K562 (cell line): ENCODE measurements around the gene NSG2. TPM values are rescaled to one million over a fixed set of nuclear protein-coding genes. Genes with fewer than 3 reads are reported as not detected.

Experiments used
- ATAC-seq: fragments of 200-7000 bp; cut with Tn5 transposase; 3 replicates; pipeline ENCODE4 v1.9.1; 2020; ENCODE audit warnings: moderate library complexity
- BruUV-seq: library from RNA; stranded (reverse); fragments of 400-500 nt; replicated peaks from 2 replicates; lab custom pipeline; 2021; lab: Mats Ljungman, UMichigan
- CTCF ChIA-PET: fragments of 300-600 bp; formaldehyde crosslinking; extraction: SDS; loops from one replicate; lab custom pipeline; 2021; ENCODE audit warnings: low intra/inter-chr PET ratio; lab: Yijun Ruan, JAX
- POLR2A ChIA-PET: fragments of 300-600, 350-650 bp; sonication (Branson Sonifier 250); formaldehyde crosslinking; extraction: SDS; loops from one replicate; lab custom pipeline; 2021; ENCODE audit warnings: antibody characterized with exemption, inconsistent platforms; lab: Yijun Ruan, JAX
- DNase-seq, 4 experiments: peaks; one replicate each; pipeline versions ENCODE4 v3.0.0 to v3.0.0-alpha.2; 2011 to 2018; ENCODE audit warnings: low spot score in 3 of 4, mixed read lengths in 3 of 4; ENCODE audit errors: extremely low read depth in 1 of 4
- FAIRE-seq: peaks from 2 replicates; lab custom pipeline; 2011; peaks lifted over from hg19 to GRCh38; lab: Jason Lieb, UNC
- H2AFZ ChIP-seq: 2 replicates; pipeline ENCODE4 v1.6.0; 2011; ENCODE audit warnings: low read depth, low read length, control low read depth, inconsistent platforms
- H3K27ac ChIP-seq: fragments of 200-600 bp; 3 replicates; pipeline ENCODE4 v1.8.0; 2011; ENCODE audit warnings: low read depth, mild to moderate bottlenecking, control low read depth, inconsistent platforms, low read length, moderate library complexity, mixed read lengths; ENCODE audit errors: extremely low read depth
- H3K27me3 ChIP-seq, 2 experiments: fragments of 300-600 bp in 1 of 2; 2 replicates in 1 of 2; 3 replicates in 1 of 2; pipeline versions ENCODE4 v1.6.0 to v1.8.0; 2011; ENCODE audit warnings: inconsistent platforms in 2 of 2, low read length in 2 of 2, mild to moderate bottlenecking in 1 of 2, mixed read lengths in 1 of 2, moderate library complexity in 1 of 2; ENCODE audit not compliant: control insufficient read depth in 2 of 2, insufficient read depth in 2 of 2
- H3K36me3 ChIP-seq: fragments of 300-600 bp; 3 replicates; pipeline ENCODE4 v1.8.0; 2011; ENCODE audit warnings: mild to moderate bottlenecking, low read length, inconsistent platforms; ENCODE audit not compliant: control insufficient read depth, insufficient read depth
- H3K4me1 ChIP-seq, 2 experiments: fragments of 200-600 bp in 1 of 2; replicated peaks in 1 of 2; 2 replicates in 1 of 2; 3 replicates in 1 of 2; pipeline versions ENCODE4 v1.5.1 to v1.8.0; 2011; ENCODE audit warnings: inconsistent platforms in 2 of 2, low read length in 2 of 2, mild to moderate bottlenecking in 1 of 2, mixed read lengths in 1 of 2, moderate library complexity in 1 of 2; ENCODE audit not compliant: control insufficient read depth in 2 of 2, insufficient read depth in 2 of 2
- H3K4me2 ChIP-seq: 2 replicates; pipeline ENCODE4 v1.6.1; 2011; ENCODE audit warnings: low read length, control low read depth, inconsistent platforms, mixed read lengths; ENCODE audit not compliant: insufficient read depth
- H3K4me3 ChIP-seq: fragments of 200-600 bp; sonication (generic), shearing (Covaris generic); 2 replicates; pipeline ENCODE4 v1.5.1; 2016; ENCODE audit warnings: control low read depth, inconsistent platforms
- H3K79me2 ChIP-seq: fragments of 200-600 bp; 3 replicates; pipeline ENCODE4 v1.8.0; 2011; ENCODE audit warnings: low read length, inconsistent platforms; ENCODE audit not compliant: control insufficient read depth, insufficient read depth
- H3K9ac ChIP-seq, 2 experiments: 2 replicates each; pipeline versions ENCODE4 v1.6.0 to v1.6.1; 2011; ENCODE audit warnings: low read depth in 2 of 2, low read length in 2 of 2, control low read depth in 1 of 2, inconsistent platforms in 1 of 2, mild to moderate bottlenecking in 1 of 2, mixed read lengths in 1 of 2; ENCODE audit not compliant: insufficient read depth in 1 of 2
- H3K9me1 ChIP-seq: one replicate; pipeline ENCODE4 v1.6.0; 2011; ENCODE audit warnings: inconsistent platforms, mild to moderate bottlenecking, low read length, moderate library complexity; ENCODE audit not compliant: control insufficient read depth, insufficient read depth
- H3K9me3 ChIP-seq: replicated peaks from 2 replicates; pipeline ENCODE4 v1.5.1; 2011; ENCODE audit warnings: low read depth, low read length, inconsistent platforms; ENCODE audit not compliant: control insufficient read depth, insufficient read depth
- H4K20me1 ChIP-seq: replicated peaks from 2 replicates; pipeline ENCODE4 v1.6.1; 2011; ENCODE audit warnings: low read length, inconsistent platforms, mixed read lengths; ENCODE audit not compliant: control insufficient read depth, insufficient read depth
- ARNT ChIP-seq, 2 experiments: fragments of 450-650 bp; IDR thresholded peaks; 2 replicates each; pipeline ENCODE4 v1.6.1; 2016; ENCODE audit warnings: mild to moderate bottlenecking in 1 of 2
- ELF4 ChIP-seq: fragments of 450-650 bp; formaldehyde crosslinking; IDR thresholded peaks from 2 replicates; pipeline ENCODE4 v1.4.0; 2022; ENCODE audit warnings: missing genetic modification characterization
- EZH2 ChIP-seq: IDR thresholded peaks from 2 replicates; pipeline ENCODE4 v1.6.1; 2012; ENCODE audit warnings: low read depth, mild to moderate bottlenecking, inconsistent platforms, low read length, borderline replicate concordance
- MAFF ChIP-seq: IDR thresholded peaks from 2 replicates; pipeline ENCODE4 v1.6.1; 2012; ENCODE audit warnings: low read length, improper control_type of control experiment
- PBX2 ChIP-seq, 2 experiments: IDR thresholded peaks in 1 of 2; conservative IDR thresholded peaks in 1 of 2; 2 replicates each; pipeline ENCODE4 v1.6.1; 2016; ENCODE audit warnings: low read depth in 2 of 2, mild to moderate bottlenecking in 1 of 2, missing compliant biosample characterization in 1 of 2, missing genetic modification characterization in 1 of 2, moderate library complexity in 1 of 2
- PHF20 ChIP-seq: fragments of 450-650 bp; IDR thresholded peaks from 2 replicates; pipeline ENCODE4 v1.6.1; 2018; ENCODE audit not compliant: partially characterized antibody
- SIRT6 ChIP-seq: IDR thresholded peaks from one replicate; pipeline ENCODE4 v1.6.1; 2012; ENCODE audit warnings: low read depth, mild to moderate bottlenecking, control low read depth, inconsistent platforms, low read length, moderate library complexity
- SMC3 ChIP-seq: conservative IDR thresholded peaks from 2 replicates; pipeline ENCODE4 v1.6.1; 2011; ENCODE audit warnings: low read depth, low read length, improper control_type of control experiment; ENCODE audit not compliant: insufficient read depth
- TAF1 ChIP-seq: IDR thresholded peaks from 2 replicates; pipeline ENCODE4 v1.6.1; 2011; ENCODE audit warnings: mild to moderate bottlenecking, low read length, moderate library complexity; ENCODE audit not compliant: insufficient read depth, control insufficient read depth, severe bottlenecking; ENCODE audit errors: extremely low read depth
- XRCC5 ChIP-seq: fragments of 200-400 bp; formaldehyde crosslinking; IDR thresholded peaks from 2 replicates; pipeline ENCODE4 v1.6.1; 2017; ENCODE audit warnings: low read depth, mild to moderate bottlenecking, low read length
- ZFP91 ChIP-seq: sonication (generic); formaldehyde crosslinking; IDR thresholded peaks from 2 replicates; pipeline ENCODE4 v1.8.0; 2022; ENCODE audit warnings: mild to moderate bottlenecking, missing genetic modification reagents
- ZNF121 ChIP-seq: sonication (generic); formaldehyde crosslinking; conservative IDR thresholded peaks from 2 replicates; pipeline ENCODE4 v1.8.0; 2022; ENCODE audit warnings: missing genetic modification reagents
- ZNF444 ChIP-seq: fragments of 250-450 bp; sonication (Bioruptor Pico); IDR thresholded peaks from 2 replicates; pipeline ENCODE4 v1.4.0; 2020; ENCODE audit warnings: mild to moderate bottlenecking, moderate library complexity
- ZNF655 ChIP-seq: fragments of 250-450 bp; sonication (Bioruptor Pico); IDR thresholded peaks from 2 replicates; pipeline ENCODE4 v1.5.0; 2021
- ZNF695 ChIP-seq: fragments of 450-650 bp; formaldehyde crosslinking; IDR thresholded peaks from 2 replicates; pipeline ENCODE4 v1.4.0; 2020; ENCODE audit warnings: mild to moderate bottlenecking, moderate library complexity
- ZNF77 ChIP-seq: fragments of 250-450 bp; sonication (Bioruptor Pico); IDR thresholded peaks from 2 replicates; pipeline ENCODE4 v1.5.0; 2020
- ZNF79 ChIP-seq: fragments of 250-450 bp; sonication (Bioruptor Pico); IDR thresholded peaks from 2 replicates; pipeline ENCODE4 v1.4.0; 2020; ENCODE audit warnings: low read depth, mild to moderate bottlenecking, moderate library complexity
- WGBS: fragments of 100-300 bp; shearing (Covaris generic); methylation state at CpG from one replicate; pipeline ENCODE4 v1.1.6; 2016; ENCODE audit warnings: low coverage, mixed read lengths; ENCODE audit not compliant: insufficient coverage; ENCODE audit errors: missing lambda C conversion rate; 5-methylcytosine and 5-hydroxymethylcytosine counted together
- in situ Hi-C: fragments of 300-500 bp; cut with MboI; formaldehyde crosslinking; loops from 4 replicates; pipeline ENCODE4 v1.15.0; 2018; ENCODE audit warnings: inconsistent platforms, mixed read lengths
- intact Hi-C: fragments of 100-400 bp; cut with micrococcal nuclease; formaldehyde crosslinking; loops from 2 replicates; pipeline ENCODE4 v1.14.2; 2022
- polyA plus RNA-seq, 8 experiments: library from polyadenylated mRNA; depleted of rRNA in 4 of 8; stranded (reverse) in 5 of 8; unstranded in 3 of 8; fragments of >200 nt; fragmentation: Nextera tagmentation in 2 of 8; fragmentation: Illumina TruSeq in 1 of 8; extraction: Ambion mirVana in 2 of 8; extraction: Trizol in 1 of 8; gene quantifications; 2 replicates each; pipeline versions ENCODE4 v1.2.1 to v1.2.3, GENCODE V29; 2011 to 2014; ENCODE audit warnings: inconsistent platforms in 1 of 8, missing spikeins in 1 of 8
- total RNA-seq, 7 experiments: library from RNA; depleted of rRNA in 6 of 7; stranded (reverse); fragments of >200 nt in 6 of 7; fragmentation: Illumina TruSeq in 2 of 7; extraction: Trizol in 2 of 7; gene quantifications; 2 replicates each; pipeline versions ENCODE4 v1.2.1 to v1.2.3, GENCODE V29; 2011 to 2021; ENCODE audit warnings: low replicate concordance in 1 of 7

NSG2 gene
- total and polyA plus RNA-seq, 9 of the 15 experiments (the other 6 are each of a cell fraction or from before 2014, with no cell fraction given) = not detected

- ChIA-PET POLR2A (interaction anchor here (0.7 kb wide), 1 partner anchor 12 kb away, joined by 3 read pairs; no protein-coding TSS in a partner anchor), CTCF (no interaction called here)
- no peaks in the 10 kb centered on the region for H3K9me1 ChIP-seq
- H2AFZ ChIP-seq = no peak overlapping the region
- H3K27me3 ChIP-seq = peaks cover 0 to 6% of the 10 kb centered on the region in 2 experiments; a peak in 2 of 5 replicates
- TF ChIP-seq ZNF79 (CRISPR knock-in tag) = no peak
- no peak for TF ChIP-seq SIRT6
- TF ChIP-seq TAF1 = no peak
- no peak for TF ChIP-seq ZNF655
- no peak for TF ChIP-seq ZFP91
- no peak for TF ChIP-seq EZH2
- TF ChIP-seq XRCC5 = no peak
- TF ChIP-seq ZNF444 (CRISPR knock-in tag) = no peak
- no peak for TF ChIP-seq SMC3
- no peak for TF ChIP-seq ELF4 (CRISPR knock-in tag)
- TF ChIP-seq ZNF695 (CRISPR knock-in tag) = no peak
- TF ChIP-seq MAFF = no peak
- TF ChIP-seq ZNF77 (CRISPR knock-in tag) = no peak
- TF ChIP-seq PHF20 = no peak
- no peak for TF ChIP-seq ARNT (IDR thresholded peaks at IDR 0.05)
- no peak for TF ChIP-seq ZNF121 (CRISPR knock-in tag)
- no peak for TF ChIP-seq PBX2 (CRISPR knock-in tag; IDR thresholded peaks at IDR 0.05; ENCODE audit: low read depth)
- no peak for TF ChIP-seq PBX2 (tag; conservative IDR thresholded peaks at IDR 0.05; ENCODE audit: low read depth)
- intact Hi-C loops = no loop called here
- no peaks in the 10 kb centered on the region for H3K79me2 ChIP-seq
- H3K4me3 ChIP-seq = no peak overlapping the region
- H3K4me2 ChIP-seq = no peak overlapping the region
- no TSS peak for BruUV-seq
- no peaks in the 10 kb centered on the region for H3K36me3 ChIP-seq
- no peak for DNase-seq
- no peak overlapping the region for H3K27ac ChIP-seq
- no peak overlapping the region for H3K9ac ChIP-seq
- no peak for FAIRE-seq
- in situ Hi-C loops = no loop called here
- H3K4me1 ChIP-seq = no peaks in the 10 kb centered on the region
- 0% methylated on average over 1 of the region's 1 CpG for WGBS
- no peaks in the 10 kb centered on the region for H4K20me1 ChIP-seq
- H3K9me3 ChIP-seq = no peaks in the 10 kb centered on the region
- no peak for ATAC-seq
Measured at GRCh38 chr5:174154559-174154958, 109.1 kb downstream of the NSG2 start.
